ENCODE results near the gene UTP25.

Gene UTP25

DNA sequence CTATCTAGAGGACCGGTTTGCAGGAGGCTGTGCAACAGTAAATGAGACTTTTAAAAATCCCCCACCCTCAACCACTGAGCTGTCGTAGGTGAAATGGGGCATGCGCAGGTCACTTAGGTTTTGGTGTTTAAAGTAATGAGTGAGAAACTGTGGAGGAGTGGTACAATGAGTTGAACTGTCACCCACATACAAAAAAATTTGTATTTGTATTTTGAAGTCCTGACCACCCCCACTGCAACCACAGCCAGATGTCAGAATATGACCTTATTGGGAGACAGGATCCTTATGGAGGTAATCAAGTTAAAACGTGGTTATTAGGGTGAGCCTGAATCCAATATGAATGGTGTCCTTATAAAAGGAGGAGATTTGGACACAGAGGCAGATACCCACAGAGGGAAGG, 20.3 kb upstream of the UTP25 start:
- no peak for DNase-seq

DNA sequence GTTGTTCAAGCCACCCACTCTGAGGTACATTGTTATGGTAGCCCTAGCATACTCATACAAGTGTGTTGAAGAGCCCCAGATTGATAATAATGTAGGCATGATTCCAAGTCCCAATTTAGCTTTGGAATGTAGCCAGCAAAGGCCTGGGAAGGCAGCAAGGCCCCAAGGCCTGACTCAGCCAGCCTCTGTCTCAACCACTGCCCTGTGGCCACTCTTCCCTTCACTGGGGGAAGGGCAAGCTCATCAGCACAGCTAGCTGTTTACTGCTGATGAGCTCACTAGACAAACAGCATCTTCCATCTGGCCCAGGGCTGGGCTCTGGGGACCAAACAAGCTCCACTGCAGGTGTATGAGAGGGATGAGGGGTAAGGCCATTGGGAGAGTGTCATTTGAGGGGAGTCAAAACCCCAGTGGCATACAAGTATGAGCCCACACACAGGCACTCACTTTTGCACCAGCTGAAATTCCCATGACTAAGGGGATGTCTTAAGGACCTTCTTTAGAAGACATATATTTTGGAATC, 19.7 kb upstream of the UTP25 start:
- DNase-seq = no peak

DNA sequence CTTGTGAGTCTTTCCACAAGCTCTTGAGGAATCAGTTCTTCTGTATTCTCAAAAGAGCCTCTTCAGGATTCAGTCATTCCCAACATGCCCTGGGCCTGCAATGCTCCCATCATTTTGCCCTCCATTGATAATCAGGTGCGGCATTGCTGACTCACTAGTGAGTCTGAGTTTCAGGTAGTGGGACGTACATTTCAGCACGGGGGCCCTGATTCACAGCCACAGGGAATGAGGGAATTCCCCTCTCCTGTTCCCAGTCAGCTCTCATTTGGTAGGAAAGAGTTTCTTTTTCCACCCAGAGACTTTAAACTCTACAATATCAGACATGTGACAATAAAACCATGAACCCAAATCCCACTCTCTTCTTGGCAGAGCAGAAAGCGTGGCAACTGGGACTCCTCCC, 18.2 kb upstream of the UTP25 start:
- no peak for DNase-seq

DNA sequence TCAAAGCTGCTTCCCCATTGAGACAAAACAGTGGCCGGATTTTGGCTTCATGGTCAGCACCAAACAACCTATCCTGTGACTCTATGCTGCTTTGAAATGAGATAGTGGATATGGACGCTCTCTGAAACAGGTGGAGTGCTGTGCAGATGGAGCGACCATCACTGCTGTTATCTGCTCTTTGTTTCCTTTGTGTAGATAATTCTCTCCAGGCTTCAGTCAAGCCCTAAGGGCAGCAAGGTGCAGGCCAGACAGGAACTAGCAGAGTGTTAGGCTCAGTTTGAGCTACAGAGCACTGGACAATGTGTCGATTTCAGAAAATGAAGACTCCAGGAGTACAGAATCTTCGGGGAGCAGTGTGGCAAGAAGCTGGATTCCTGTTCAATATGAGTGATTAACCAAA, 17.0 kb upstream of the UTP25 start:
- no peak for DNase-seq

DNA sequence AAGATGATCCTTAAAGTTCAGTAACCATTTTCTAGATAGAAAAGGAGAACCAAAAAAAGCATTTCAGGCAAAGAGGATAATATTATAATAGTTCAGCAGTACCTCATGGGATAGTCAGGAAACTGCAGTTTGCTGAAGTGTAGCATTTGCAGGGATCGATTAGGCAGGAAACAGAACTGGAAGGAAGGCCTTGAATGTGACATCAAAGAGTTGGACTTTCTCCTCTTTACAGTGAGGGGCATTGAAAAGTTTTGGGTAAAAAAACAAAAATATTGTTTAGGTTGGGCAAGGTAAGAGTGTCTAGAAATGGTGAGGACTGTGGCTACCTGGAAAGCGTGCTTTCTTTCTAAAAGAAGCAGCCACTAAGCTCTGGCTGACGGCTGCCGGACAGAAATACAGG, 13.9 kb upstream of the UTP25 start:
- no peak for DNase-seq

DNA sequence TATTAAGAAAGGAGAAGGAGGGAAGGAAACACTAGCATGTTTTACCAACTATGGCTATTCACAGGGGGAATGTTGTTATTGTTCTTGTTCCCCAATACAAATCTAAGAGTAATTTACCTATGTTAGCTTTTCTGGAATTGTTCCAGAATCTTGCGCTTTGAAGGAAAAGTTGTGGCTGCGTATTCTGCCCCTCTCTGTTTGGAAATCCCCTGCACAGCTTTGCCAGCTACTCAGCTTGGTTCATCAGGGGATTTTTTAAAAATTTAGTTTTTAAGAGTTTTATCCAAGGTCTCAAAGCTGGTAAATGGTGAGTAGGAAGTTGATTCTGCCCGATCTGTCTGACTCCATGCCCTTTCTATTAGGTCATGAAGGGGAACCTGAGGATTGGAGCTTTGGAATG, 12.3 kb upstream of the UTP25 start:
- no peak for DNase-seq

DNA sequence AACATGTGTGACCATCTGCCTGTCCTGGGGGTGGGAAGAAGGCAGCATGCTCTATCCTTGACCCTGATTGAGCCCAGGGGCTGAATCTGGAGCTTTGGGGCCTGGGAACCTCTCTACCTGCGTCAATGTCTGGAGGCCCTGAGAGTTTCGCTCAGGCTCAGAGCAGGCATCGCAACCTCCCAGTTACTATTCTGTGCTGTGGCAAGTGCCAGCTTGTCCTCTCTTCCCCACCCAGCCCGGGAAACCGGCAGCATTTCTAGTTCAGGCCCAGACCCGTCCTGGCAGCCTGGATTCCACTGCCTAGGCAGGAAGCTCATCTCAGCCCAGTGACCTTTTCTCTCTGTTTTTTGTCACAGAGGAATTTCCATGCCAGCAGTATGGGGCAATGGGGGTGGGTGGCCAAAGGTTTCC, 11.8 kb upstream of the UTP25 start:
- DNase-seq = no peak

DNA sequence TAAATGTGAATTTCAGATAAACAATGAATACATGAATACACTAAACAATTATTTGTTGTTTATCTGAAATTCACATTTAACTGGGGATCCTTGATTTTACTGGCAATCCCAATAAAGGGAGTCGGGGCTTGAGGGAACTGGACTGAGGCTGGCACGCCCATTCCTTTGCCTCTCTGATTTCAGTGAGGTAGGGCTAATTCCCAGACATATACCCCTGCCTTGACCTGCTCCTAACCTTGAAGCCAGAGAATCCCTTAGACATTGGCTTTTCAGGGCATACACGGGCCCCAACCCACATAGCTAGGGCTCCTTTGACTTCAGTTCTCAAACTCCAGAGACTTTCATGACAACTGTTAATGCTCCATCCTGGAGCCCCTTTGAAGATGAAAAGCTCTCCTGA, 10.8 kb upstream of the UTP25 start:
- no peak for DNase-seq

DNA sequence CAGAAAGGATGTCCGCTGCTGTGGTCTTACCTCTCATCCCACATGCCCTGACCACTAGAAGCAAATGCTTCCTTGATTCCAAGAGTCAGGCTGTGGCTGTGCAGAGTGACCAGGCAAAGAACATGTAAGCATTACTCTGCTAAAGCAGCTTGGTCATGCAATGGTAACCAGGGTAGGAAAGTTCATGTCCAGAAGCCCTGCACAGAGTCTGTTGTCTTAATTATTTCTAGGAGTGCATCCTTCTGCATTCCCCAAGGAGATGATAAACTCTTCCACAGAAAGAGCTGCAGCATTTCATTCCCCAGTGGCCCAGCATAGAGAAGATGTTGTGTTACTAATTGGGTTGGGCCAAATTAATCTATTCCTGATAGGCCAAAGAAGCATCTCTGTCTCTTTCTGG, 10.1 kb upstream of the UTP25 start:
- no peak for DNase-seq

DNA sequence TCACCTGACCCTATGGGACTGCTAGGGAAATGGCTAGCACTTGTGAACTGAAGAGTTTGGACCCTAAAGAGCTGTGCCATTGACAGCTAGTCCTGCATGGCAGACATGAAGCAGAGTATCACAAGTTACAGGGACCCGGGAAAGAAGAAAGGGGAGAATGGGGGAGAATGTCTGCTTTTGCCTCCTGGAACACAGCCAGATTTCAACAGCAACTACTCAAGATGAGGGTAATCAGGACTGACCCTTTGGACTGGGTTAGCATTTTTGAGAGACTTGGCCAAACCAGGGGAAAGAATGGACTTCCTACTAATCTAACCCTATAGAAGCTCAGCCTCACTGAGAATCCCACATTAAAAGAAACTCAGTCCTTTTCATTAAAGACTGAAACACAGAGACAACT, 8.7 kb upstream of the UTP25 start:
- no peak for DNase-seq

DNA sequence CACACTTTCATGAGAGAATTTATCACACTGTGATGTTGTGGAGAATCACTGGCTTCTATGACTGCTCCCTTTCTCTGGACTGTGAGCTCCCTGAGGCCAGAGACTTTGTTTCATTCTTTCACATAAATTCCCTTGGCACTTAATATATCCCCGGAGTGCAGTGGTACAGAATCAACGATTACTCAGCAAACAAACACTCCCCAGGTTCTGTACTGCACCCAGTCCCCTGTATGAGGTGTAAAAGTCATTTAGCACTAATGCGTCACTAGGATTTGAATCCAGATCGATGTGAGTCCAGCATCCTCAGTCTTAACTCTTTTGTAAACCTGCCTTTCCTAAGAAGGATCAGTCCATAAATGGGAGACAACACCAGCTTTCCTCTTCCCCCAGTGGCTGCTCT, 6.8 kb upstream of the UTP25 start:
- DNase-seq = no peak

DNA sequence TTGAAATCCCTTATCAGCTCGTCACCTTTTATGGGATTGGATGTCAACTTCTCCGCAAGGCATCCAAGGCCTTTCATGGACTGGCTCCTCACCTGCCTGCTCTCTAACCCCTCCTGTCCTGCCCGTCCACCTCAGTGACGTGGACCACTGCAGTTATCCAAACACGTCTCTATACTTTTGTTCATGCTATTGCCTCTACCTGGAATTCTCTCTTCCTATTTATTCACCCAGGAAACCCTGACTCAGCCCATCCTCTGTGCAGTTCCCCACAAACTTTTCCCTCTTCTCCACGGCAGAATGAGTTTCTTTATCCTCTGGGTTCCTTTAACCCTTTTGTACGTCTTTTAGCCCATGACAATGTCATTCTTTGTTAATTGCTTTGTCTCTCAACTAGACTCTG, 5.1 kb upstream of the UTP25 start:
- no peak for DNase-seq

DNA sequence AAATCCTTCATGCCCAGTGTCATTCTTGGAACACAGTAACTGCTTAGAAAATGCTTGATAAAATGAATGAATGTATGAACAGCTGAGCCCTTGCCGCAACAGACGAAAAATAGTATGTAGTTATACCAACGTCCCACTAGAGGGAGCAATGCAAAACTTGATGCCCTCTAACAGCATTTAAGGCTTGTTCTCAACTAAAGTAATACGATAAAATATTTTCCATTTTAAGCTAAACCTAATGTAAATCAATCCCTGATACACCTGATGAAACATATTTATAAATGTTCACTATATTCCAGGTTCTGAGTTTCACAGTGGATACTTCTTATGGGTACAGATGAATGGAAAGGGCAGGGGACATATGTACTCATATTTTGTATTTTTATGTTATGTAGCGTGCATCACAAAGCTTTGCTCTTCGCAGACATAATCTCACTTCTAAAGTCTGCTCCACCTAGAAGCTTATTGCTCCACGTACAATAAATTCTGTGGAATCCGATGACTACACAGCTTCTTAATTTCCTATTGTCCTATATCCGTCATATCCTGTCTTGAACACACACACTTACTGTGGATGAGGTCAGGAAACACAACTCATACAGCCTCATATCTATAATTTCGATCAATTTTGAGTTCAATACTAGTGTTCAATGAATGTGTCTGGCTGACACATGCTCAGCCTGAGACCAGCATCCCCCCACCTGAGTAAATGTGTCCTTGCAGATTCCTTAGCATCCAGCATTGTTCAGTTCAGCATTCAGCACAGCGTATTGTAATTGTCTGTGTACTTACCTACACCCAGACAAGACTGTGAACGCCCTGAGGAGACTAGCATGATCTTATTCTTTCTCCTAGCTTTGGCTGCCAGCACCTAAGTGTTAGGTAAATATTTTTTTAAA, 4.4 kb upstream of the UTP25 start:
- DNase-seq = no peak

DNA sequence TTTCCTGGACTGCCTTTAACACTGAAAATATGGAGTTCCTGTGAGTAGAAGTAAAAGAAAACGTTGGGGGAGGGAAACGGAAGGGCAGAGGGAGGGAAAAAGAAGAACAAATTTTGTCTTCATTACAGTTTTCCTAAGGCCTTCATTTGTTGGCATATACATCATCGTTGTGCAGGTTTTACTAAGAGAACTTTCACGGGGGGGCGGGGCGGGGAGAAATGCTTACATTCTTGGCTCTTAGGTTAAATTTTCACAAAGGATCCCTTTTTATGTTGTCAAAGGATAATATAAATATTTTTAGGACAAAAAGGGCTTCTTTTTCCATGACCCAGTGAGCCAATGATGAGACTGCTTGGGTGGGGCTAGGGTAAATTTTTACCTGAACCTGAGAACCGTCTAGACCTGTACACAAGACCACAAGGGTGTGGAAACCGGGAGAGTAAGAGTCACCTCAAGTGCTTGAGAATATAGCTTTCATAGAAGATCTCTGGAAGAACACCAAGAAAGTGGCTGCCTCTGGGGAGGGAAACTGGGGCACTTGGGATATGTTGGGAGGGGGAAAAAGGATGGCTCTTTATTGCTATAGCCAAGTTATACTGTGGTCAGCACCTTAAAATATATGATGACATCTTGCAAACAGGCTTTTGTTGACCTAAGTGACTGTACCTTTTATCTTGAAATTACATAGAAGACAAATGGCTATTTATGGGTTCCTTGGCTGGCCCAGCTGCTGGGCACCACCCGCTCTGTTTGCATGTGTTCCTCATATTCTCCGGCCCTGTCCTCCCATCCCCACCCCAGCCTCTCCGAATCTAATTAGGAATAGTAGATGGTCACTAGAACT, 2.0 kb upstream of the UTP25 start:
- no peak for DNase-seq

DNA sequence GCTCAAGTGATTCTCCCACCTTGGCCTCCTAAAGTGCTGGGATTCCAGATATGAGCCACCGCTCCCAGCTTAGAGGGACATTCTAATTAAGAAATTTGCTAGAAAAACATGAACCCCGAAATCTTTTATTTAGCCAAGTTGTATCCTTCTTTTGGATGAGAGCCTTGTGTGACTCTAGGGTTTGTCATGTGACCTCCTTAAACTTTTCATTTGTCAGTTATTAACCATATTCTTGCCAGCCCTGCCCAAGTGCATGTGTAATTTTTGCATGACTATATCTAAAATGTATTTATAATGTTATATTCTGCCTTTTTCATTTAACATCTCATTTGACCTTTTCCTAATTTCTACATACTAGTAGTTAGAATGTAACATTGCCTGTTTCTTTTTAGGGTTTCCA, 1.9 kb downstream of the UTP25 start:
- DNase-seq = no peak

DNA sequence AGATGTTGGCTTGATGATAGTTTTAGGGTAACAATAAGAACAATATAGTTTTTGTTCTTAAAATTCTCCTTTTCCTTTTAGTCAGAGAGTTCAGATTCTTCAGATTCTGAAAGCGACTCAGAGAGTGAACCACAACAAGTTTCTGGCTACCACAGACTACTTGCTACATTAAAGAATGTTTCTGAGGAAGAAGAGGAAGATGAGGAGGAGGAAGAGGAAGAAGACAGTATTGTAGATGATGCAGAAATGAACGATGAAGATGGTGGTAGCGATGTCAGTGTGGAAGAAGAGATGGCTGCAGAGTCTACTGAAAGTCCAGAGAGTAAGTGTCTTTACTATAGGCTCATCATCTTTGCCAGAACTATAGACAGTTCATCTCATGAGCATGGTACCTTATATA, 3.0 kb downstream of the UTP25 start:
- no peak for DNase-seq

DNA sequence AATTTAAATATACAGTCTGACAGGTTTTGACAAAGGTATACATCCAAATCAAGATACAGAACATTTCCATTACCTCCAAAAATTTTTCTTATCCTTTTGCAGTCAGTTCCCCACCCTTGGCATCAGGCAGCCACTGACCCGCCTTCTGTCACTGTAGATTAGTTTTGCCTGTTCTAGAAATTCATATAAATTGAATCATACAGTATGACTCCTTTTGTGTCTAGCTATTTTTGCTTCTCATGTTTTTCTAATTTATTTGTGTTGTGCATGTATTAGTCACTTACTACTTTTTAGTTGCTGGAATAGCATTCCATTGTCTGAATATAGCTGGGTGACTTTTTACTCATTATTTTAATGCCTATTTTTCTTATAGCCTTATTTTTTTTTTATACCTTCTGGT, 3.8 kb downstream of the UTP25 start:
- DNase-seq = no peak

DNA sequence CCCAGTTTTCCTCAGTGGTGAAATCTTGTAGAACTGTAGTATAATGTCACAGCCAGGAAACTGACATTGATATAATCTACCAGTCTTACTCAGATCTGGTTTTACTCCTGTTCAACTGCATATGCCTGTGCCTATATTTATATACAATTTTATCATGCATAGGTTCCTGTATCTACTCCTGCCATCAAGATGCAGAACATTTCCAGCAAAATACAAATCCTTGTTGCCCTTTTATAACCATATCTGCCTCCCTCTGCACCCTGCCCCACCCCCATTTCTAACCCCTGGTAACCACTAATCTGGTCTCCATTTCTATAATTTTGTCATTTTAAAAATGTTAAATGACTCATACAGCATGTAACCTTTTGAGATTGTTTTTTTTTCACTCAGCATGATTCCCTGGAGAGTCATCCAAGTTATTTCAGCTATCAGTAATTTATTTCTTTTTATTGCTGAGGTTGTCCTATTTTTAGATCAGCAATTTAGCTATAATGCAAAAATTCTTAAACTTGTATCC, 8.1 kb downstream of the UTP25 start:
- DNase-seq = peak; percentile 39 to 43

DNA sequence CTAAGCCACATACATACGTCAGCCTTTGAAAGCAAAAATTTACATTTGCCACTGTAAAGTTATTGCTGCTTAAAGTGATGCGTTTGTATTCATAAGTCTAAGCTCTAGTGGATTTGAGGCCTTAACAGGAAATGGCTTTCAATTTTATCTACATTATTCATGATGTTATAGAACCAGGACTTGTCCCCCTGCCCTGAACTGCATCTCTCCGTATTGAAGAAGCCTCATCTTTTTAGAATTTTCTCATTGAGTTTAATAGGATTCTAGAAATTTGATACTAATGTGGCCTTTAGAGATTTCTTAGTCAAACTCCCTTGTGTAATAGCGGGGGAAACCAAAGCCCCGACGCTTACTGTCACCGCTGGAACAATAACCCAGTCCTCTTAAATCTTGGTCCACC, 9.9 kb downstream of the UTP25 start:
- no peak for DNase-seq

DNA sequence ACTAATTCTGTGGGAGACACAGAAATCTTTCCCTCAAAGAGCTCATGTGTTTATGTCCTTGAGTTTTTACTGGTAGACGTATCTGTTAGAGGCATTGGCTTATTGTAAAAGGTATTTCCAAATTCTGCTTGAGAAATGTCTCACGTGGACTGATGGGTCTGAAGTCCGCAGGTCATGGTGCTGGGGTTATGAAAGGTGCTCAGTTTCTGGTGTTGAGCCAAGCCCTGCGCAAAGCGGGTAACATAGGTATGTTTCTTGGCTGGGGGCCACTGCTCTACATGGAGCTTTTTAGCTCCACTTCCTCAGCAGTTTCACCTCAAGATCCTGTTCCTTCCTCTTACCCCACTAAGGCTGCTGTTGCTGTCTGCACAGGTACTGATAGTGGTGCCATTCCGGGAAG, 10.8 kb downstream of the UTP25 start:
- DNase-seq = no peak

DNA sequence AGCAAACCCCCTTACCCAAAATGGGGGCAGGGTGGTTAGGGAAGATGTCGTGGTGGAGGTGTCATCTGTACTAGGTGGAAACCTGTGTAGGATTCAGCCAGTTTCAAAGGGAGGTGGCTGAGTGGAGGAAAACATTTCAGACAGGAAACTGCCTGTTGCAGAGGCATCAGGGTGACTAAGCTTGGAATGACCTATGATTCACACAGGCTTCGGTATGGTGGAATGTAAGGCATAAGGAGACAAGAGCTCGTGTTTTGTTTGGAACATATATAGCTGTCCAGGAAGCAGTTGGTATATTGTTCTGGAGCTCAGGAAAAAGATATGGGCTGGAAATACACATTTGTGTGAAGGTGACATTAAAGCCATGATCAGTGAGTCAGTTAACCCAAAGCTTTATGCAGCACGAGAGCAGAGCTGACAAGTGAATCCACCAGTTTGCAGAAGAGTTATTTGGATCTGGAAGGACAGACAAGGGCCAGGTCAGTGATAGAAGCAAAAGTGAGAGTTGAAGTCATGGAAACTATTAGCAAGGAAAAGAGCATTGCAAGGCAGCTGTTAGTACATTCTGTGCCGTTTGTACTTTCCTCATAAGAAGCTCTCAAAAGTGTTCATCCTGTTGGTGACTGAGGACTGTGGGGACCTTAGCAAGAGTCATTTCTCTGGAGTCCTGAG, 12.2 kb downstream of the UTP25 start:
- peak in 1 of 2 experiments; percentile 20 for DNase-seq

DNA sequence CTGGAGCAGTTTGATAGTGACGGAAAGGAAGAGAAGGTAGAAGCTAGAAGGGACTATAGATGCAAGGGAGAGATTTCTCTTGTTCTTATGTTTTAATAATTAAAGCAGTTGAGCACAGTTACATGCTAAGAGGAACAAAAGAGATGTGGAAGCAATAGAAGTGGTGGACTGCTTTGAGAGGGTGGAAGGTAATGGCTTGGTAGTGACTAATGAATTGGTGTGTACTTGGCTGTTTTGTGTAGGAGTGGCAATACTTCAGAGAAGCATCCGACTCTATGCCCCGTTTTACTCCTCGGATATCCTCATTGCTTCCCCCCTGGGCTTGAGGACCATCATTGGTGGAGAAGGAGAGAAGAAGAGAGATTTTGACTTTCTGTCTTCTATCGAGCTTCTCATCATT, 12.8 kb downstream of the UTP25 start:
- no peak for DNase-seq

All from activated CD4-positive, alpha-beta T cell treated with anti-CD3 and anti-CD28 coated beads, Interleukin-2, amount 50 U/mL, for 48 hours (primary cell).